OCI-LY1 (cell line): ENCODE results near the gene SLC44A3.

Source experiments
- EZH2 ChIP-seq: fragments of 200-600 bp; sonication (generic), shearing (Covaris generic); IDR thresholded peaks from 2 replicates; pipeline ENCODE4 v1.8.0; 2017; ENCODE audit warnings: borderline replicate concordance, mixed run types, mild to moderate bottlenecking, antibody characterized with exemption, low read length, moderate library complexity, mixed read lengths
- TF ChIP-seq, protein P1 (sequence below): fragments of 200-600 bp; sonication (generic), shearing (Covaris generic); IDR thresholded peaks from 2 replicates; pipeline ENCODE4 v1.5.1; 2017; ENCODE audit warnings: mild to moderate bottlenecking, antibody characterized with exemption, low read length, moderate library complexity, mixed read lengths

DNA sequence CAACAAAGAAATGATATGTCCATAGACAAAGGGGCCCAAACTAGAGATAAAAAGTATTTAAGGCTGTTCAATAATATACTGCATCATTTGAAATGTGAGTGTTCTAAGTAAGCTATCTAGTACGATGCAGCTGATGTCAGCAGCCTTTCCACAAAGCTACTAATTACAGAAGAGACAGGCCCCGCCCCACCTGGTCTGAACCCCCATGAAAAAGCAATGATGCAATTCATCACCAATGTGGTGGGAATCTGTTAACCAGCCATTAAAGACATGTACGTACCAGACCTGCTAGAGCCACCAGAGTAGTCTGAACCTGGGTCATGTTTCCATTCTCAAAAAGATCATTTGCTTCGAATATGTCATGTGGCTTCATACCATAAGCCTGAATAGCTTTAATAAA lies 81.7 kb downstream of the SLC44A3 start:
- TF ChIP-seq EZH2, result no peak
- TF ChIP-seq, protein P1, sequence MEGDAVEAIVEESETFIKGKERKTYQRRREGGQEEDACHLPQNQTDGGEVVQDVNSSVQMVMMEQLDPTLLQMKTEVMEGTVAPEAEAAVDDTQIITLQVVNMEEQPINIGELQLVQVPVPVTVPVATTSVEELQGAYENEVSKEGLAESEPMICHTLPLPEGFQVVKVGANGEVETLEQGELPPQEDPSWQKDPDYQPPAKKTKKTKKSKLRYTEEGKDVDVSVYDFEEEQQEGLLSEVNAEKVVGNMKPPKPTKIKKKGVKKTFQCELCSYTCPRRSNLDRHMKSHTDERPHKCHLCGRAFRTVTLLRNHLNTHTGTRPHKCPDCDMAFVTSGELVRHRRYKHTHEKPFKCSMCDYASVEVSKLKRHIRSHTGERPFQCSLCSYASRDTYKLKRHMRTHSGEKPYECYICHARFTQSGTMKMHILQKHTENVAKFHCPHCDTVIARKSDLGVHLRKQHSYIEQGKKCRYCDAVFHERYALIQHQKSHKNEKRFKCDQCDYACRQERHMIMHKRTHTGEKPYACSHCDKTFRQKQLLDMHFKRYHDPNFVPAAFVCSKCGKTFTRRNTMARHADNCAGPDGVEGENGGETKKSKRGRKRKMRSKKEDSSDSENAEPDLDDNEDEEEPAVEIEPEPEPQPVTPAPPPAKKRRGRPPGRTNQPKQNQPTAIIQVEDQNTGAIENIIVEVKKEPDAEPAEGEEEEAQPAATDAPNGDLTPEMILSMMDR, result no peak
